NOMO-1 (cell line): ENCODE data around the gene LEMD2.

Experiments
- DNase-seq, 2 experiments: peaks; one replicate each; lab custom pipeline; 2025; ENCODE audit not compliant: unreplicated experiment in 2 of 2; lab: John Stamatoyannopoulos, UW

The LEMD2 gene

DNA sequence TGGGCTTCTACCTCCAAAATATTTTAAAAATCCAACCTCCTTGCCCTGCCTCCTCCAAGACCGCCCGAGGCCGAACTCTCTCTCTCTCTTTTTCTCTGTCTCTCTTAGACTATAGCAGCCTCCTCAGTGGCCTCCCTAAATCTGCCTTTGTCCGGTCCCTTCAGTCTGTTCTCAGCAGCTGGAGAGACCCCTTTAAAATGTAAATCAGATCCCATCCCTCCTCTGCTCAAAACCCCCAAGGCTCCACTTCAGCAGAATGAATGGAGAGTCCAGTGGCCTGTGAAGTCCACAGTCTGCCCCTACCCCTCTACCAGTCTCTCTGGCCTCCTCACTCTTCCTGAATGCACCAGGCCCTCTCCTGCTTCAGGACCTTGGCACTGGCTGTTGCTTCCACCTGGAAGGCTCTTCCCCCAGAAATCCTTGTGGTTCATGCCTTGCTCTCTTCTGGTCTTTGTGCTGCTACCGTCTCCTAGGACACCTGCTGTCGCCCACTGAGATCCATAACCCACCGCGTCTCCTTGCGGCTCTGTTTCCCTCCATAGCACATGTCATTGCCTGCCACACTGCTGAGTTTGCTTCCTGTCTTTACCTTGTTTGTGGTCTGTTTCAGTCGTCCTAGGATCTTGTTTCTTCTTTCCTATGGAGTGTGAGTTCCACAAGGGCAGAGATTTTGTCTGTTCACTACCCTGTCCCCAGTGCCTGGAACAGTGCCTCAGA, 8.9 kb upstream of the LEMD2 start:
- DNase-seq: no peak

- DNase-seq: no peak
These were observed 6.1 kb upstream of the LEMD2 start for GRCh38 chr6:33794910-33795623.

GRCh38 chr6:33792981-33793380, 4.1 kb upstream of the LEMD2 start:
- DNase-seq: no peak

DNA sequence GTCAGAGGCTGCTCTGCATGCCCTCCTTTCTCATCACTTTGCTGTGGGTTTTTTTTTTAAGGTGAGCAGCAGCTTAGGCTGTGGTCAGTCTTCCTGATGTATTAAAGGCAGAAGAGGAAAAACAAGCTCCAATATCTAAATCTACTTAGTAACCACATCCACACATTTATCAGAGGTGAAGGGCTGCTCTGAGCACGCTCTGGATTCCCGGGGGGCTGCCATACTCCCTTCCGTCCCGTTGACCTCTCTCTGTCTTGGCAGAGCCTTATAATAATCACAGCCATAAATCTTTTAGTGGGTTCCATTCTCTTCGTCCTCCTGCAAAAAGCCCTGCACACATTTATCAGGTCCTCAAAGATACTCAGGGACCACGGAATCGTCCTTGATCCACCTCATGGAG, 2.7 kb upstream of the LEMD2 start:
- no peak for DNase-seq

GRCh38 chr6:33790910-33791309, 2.0 kb upstream of the LEMD2 start:
- DNase-seq: no peak

DNA sequence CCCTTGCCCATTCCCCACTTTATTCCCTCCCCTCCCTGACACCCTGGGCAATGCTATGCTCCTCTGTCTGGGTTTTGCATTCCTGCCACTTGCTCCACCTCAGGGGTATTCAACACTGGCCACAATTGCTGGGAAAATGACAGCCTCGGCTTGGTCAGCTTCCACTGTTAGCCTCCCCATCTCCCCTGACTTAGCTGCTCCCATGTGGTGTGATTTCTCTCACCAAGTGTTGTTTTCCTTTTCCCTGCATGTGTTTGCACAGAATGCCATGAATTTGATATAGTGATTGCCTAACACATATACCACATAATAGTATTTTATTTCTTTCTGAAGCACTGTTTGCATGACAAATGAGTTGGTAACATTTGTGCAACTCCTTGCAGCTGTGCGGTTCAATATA, 1.4 kb upstream of the LEMD2 start:
- no peak for DNase-seq

GRCh38 chr6:33789550-33789895, 593 bp upstream of the LEMD2 start:
- no peak for DNase-seq

- DNase-seq: peak; percentile 91 to 93
These were observed 806 bp downstream of the LEMD2 start for GRCh38 chr6:33787954-33788693.

GRCh38 chr6:33787346-33787953, 1.5 kb downstream of the LEMD2 start:
- no peak for DNase-seq

DNA sequence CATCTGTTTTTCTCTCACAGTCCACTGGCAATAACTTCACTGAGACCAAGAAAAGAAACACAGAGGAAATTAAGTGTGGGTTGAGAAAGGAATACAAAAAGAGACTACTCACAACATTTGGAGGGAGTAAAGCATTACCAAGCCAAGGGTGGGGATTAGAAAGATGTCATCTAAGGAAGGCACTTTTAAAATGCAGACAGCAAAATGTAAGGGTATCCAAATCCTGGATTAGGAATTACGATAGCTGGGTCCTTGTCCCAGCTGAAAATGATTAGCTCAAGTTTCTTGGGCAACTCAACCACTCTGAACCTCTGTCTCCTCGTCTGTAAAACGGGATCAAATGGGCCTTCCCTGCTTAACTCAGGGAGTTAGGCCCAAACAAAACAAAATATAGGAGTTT, 2.2 kb downstream of the LEMD2 start:
- no peak for DNase-seq

DNA sequence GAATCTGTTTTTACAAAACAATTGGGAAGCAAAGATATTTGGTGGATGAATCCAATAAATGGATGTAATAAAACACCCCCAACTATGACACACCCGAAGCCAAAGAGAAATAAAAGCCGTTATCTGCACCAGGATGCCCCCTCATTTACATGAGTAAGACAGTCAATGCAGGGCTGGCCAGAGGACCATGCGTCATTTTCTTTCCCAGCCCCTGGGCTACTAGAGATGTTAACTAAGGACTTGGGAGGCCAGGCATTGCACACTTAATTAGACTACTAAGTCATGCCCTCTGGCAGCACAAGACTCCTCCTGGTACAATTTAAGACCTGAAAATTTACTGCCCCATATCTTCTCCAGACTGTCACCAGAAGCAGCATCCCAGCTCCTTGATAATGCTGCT, 3.2 kb downstream of the LEMD2 start:
- no peak for DNase-seq

DNA sequence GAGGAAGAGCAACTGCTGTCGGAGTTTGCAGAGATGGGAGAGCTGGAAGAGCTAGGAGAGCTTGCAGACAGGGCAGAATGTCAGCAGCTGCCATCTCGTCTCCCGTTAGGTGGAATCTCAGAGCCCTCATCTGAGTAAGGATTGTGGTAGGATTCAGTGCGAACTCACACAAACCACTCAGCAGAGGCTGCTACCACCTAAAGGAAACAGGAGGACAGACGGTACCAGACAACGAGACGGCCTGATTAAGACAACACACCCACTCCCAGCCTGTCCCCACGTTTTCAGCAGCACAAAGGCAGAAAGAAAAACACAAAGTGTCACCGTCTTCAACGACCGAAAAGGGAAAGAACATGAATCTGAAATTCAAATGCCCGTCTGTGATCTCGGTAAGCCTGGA, 4.1 kb downstream of the LEMD2 start:
- no peak for DNase-seq

- no peak for DNase-seq
These were observed 5.0 kb downstream of the LEMD2 start for GRCh38 chr6:33783781-33784520.

DNA sequence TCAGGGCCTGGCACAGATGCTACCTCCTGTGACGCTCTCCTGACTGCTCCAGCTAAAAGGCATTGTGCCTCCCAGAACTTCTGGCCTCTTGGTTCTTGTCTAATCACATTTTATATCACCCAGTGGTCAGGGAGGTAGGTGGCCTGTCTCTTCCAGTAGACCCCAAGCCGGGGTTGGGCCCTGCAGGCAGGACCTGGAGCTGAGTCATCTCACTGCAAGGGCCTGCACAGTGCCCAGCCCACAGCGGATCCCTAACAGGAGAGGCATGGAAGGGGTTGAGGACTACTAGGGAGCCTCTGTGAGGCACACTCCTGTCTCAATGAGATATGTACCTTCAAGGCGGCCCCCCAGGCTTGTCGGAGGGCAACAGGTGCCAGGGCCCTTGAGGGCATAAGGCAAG, 6.4 kb downstream of the LEMD2 start:
- no peak for DNase-seq

DNA sequence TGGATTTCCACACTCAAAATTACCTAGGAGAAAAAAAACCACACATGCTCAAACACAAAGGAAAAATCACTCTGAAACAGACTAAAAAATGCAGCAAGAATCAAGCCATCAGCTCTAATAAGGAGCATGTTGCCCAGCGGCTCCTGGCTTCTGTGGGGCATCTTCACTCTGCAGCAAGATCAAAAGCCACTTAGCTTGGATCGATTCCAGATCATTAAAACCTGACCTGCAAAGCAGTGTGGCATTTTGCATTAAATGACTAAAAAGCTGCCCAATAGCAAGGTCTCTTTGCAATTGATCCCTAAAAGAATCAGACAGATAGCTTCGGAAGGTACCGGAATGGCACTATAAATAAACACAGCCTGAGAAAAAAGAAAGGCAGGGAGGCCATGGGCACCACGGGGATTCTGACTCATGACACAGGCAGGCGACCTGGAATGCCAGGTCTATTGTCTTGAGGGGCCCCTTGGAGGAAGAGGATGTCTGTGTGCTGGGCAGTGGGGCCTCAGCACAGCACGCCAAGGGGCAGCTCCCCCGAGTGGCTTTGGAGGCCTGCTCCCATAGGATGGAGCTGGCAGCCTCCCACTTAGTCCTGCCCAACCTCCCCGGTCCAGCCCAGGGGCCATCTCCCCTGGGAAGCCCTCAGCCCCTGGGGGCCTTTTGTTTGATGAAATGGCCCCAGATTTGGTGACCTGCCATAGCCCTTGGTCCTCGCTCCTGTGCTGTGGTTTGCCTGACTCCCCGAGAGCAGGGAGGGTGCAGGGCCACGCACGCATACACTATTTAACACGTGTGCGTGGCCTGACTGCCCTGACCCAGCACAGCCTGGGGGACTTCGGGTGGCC, 7.6 kb downstream of the LEMD2 start:
- no peak for DNase-seq

DNA sequence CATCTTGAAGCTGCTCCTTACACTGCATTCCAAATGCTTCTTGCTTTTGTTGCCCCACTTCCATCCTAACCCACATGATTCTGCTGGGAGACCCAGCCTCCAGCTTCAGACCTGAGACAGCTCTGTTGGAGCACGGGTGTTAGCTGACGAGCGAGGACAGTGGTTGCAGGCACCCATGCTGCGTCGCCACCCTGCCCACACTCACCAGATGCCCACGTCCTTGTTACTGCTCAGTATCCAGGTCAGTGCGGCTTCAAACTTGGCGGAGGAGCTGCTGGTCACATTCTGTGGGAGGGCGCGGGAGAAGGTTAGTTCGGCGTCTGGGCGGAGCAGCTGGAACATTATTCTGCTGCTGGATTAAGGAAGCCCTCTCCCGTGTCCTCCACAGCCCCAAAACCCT, 9.0 kb downstream of the LEMD2 start:
- no peak for DNase-seq

DNA sequence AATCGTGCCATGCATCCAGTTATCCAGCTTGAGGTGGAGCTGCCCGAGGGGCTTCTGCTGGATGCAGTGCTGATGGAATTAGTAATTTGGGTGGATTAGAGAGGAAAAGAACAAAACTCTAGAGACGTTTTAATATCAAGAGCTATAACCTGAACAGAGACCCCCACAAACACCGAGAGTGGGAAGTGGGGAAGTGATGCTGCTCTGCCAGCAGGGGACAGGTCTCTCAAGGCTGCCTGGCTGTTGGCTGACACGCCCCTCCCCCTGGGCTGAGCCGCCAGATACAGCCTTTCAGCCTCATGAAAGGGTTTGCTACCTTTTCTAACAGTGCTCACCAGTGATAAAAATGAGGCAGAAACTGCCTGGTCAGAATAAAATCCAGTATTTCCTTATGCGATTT, 9.6 kb downstream of the LEMD2 start:
- DNase-seq: no peak

- DNase-seq: no peak
These were observed 10.3 kb downstream of the LEMD2 start for GRCh38 chr6:33778444-33779121.
